Measurements from ENCODE around the gene GALNT3. TPM values are rescaled to one million over a fixed set of nuclear protein-coding genes. Genes with fewer than 3 reads are reported as not detected.
A peak's percentile ranks its signal among the peaks of the same experiment; 100 is the strongest.

Gene GALNT3
- total and polyA plus RNA-seq, 2 of the 8 experiments (the other 6 are each of a cell fraction or from before 2014, with no cell fraction given), result 3.4 to 23.6 TPM

GRCh38 chr2:165801176-165801575, 7.1 kb upstream of the GALNT3 start:
- TF ChIP-seq GTF2F1 (IDR thresholded peaks at IDR 0.05; ENCODE audit: borderline replicate concordance, low read depth, low read length) (no peak), SRF (IDR thresholded peaks at IDR 0.05; ENCODE audit: low read depth, low read length) (no peak), SIN3A (conservative IDR thresholded peaks at IDR 0.05 in 1 of 2, IDR thresholded peaks at IDR 0.05 in 1 of 2; ENCODE audit: low read depth in 1 of 2, low read length in 2 of 2) (no peak), KDM4A (IDR thresholded peaks at IDR 0.05; ENCODE audit: low read depth, low read length, severe bottlenecking) (no peak)
- ChIA-PET POLR2A (ENCODE audit: partially characterized antibody) (interaction anchor here (0.7 kb wide), 1 partner anchor 500 kb away, joined by 3 read pairs; no protein-coding TSS in a partner anchor), CTCF (ENCODE audit: partially characterized antibody) (no interaction called here)
- H3K36me3 ChIP-seq (ENCODE audit: control insufficient read depth in 2 of 4, insufficient read depth in 4 of 4, low read length in 3 of 4), result no peaks in the 10 kb centered on the region
- H2AK5ac ChIP-seq (ENCODE audit: low read depth, low read length), result no peak overlapping the region
- H3K23ac ChIP-seq (ENCODE audit: insufficient read length), result no peak overlapping the region
- H3K56ac ChIP-seq (replicated peaks; ENCODE audit: insufficient read length, low read depth, low read length), result no peak overlapping the region
- no peak overlapping the region for H3K27ac ChIP-seq (ENCODE audit: low read depth, low read length)
- H3K4me3 ChIP-seq (ENCODE audit: extremely low read depth in 1 of 4, insufficient read depth in 2 of 4, low read depth in 3 of 4, low read length in 4 of 4), result no peak overlapping the region
- DNase-seq (ENCODE audit: low read depth in 1 of 2, low spot score in 2 of 2), result no peak
- H2BK12ac ChIP-seq (ENCODE audit: low read depth, low read length), result 0 out of 2 replicates have a peak overlapping the region, but pooled peaks have one; percentile 2
- peaks cover 0 to 9% (median 0%) of the 10 kb centered on the region in 4 experiments; a peak in 1 of 7 replicates for H3K4me1 ChIP-seq (replicated peaks in 1 of 4; ENCODE audit: control insufficient read depth in 3 of 4, insufficient read depth in 4 of 4, low read length in 3 of 4)
- H4K5ac ChIP-seq (ENCODE audit: insufficient read length, low read depth, low read length), result no peak overlapping the region
- H2BK15ac ChIP-seq (ENCODE audit: low read length), result no peak overlapping the region
- H2BK20ac ChIP-seq (ENCODE audit: low read length), result no peak overlapping the region
- H4K20me1 ChIP-seq (replicated peaks in 1 of 2; ENCODE audit: control insufficient read depth in 1 of 2, insufficient read depth in 2 of 2, low read length in 2 of 2), result no peaks in the 10 kb centered on the region
- H3K79me2 ChIP-seq (ENCODE audit: control insufficient read depth in 1 of 2, insufficient read depth in 2 of 2, low read length in 2 of 2), result no peaks in the 10 kb centered on the region
- no peak overlapping the region for H2AFZ ChIP-seq (ENCODE audit: low read length)
- no peak overlapping the region for H4K8ac ChIP-seq (ENCODE audit: extremely low read depth, insufficient read depth, low read length)
- no peak overlapping the region for H3K18ac ChIP-seq (ENCODE audit: extremely low read depth, low read length)
- no peak for FAIRE-seq
- WGBS, 2 experiments (ENCODE audit: extremely low coverage in 1 of 2, insufficient coverage in 1 of 2, insufficient read length in 1 of 2, insufficient replicate concordance in 2 of 2, low coverage in 1 of 2, low lambda C conversion rate in 2 of 2, missing lambda C conversion rate in 1 of 2), result 88% methylated on average over 3 of the region's 3 CpGs; no CpG with 5 or more reads in 1 of the 2 experiments
- no peak overlapping the region for H3K4ac ChIP-seq (replicated peaks; ENCODE audit: insufficient read length, low read depth, low read length)
- H2BK120ac ChIP-seq (replicated peaks; ENCODE audit: low read depth, low read length), result no peak overlapping the region
- no peaks in the 10 kb centered on the region for H3K79me1 ChIP-seq (ENCODE audit: low read depth, low read length)
- no peak overlapping the region for H2BK5ac ChIP-seq (ENCODE audit: low read depth, low read length)
- no peak overlapping the region for H3K4me2 ChIP-seq (ENCODE audit: insufficient read depth in 1 of 2, low read depth in 2 of 2, low read length in 2 of 2)
- no peak overlapping the region for H4K91ac ChIP-seq (replicated peaks; ENCODE audit: insufficient read length, low read length)
- H3K23me2 ChIP-seq (ENCODE audit: low read depth, low read length), result no peaks in the 10 kb centered on the region; the same call in 1 of the 2 replicates
- no peak overlapping the region for H3K14ac ChIP-seq (ENCODE audit: insufficient read length)
- H3K9me3 ChIP-seq (ENCODE audit: insufficient read depth in 2 of 2, low read depth in 1 of 2, low read length in 1 of 2), result no peaks in the 10 kb centered on the region
- no peak overlapping the region for H3K9ac ChIP-seq (replicated peaks in 1 of 4; ENCODE audit: extremely low read depth in 1 of 4, low read depth in 3 of 4, low read length in 3 of 4)
- no peaks in the 10 kb centered on the region for H3K27me3 ChIP-seq (replicated peaks in 1 of 4; ENCODE audit: control insufficient read depth in 3 of 4, extremely low read depth in 1 of 4, insufficient read depth in 3 of 4, low read length in 3 of 4)
